GM21515 (cell line): ENCODE results near the gene MAGOH.

ENCODE experiments used
- ATAC-seq: cut with Tn5 transposase; IDR thresholded peaks from one replicate; pipeline ENCODE4 v1.9.1; 2021; ENCODE audit not compliant: unreplicated experiment

The MAGOH gene

DNA sequence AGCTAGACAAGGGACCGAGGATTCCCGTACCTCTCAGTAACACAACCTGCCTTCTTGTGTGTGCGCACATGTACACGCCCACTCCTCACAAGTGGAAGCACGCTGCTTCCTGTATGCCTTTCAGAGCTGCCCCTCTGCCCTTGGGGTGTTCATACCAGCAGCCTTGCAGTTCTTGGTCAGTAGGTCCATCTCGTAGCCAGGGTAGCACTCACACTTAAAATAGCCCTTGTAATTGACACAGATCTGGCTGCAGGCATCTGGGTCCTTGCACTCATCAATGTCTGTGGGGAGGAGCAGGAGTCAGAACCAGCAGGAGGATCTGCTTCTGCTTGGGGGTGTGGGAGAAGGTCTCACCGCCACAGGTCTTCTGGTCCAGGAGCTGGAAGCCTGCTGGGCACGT, 32.6 kb upstream of the MAGOH start:
- ATAC-seq = no peak

GRCh38 chr1:53270107-53270506, 31.8 kb upstream of the MAGOH start:
- no peak for ATAC-seq

GRCh38 chr1:53267761-53268160, 29.4 kb upstream of the MAGOH start:
- no peak for ATAC-seq

GRCh38 chr1:53266038-53266437, 27.7 kb upstream of the MAGOH start:
- no peak for ATAC-seq

- ATAC-seq = no peak
These were observed 27.3 kb upstream of the MAGOH start for GRCh38 chr1:53265581-53265980.

DNA sequence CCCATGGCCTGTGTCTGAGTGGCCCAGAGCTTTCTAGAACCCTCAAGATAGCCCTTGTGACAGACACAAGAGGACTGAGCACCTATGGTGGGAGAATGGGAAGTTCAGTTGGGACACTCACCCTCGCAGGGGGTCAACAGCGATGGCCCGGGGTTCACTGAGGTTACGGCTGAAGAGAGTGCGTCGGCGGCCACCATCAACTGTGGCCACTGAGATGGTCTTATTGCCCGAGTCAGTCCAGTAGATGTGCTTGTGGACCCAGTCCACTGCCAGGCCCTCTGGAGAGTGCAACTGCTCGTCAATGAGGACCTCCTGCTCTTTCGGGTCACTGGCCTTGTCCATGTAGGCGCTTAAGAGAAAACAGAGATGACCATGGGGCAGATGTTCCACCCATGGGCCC, 25.7 kb upstream of the MAGOH start:
- ATAC-seq = no peak

- no peak for ATAC-seq
These were observed 23.7 kb upstream of the MAGOH start for GRCh38 chr1:53262000-53262399.

- no peak for ATAC-seq
These were observed 22.4 kb upstream of the MAGOH start for GRCh38 chr1:53260631-53261247.

GRCh38 chr1:53259932-53260331, 21.6 kb upstream of the MAGOH start:
- ATAC-seq = no peak

DNA sequence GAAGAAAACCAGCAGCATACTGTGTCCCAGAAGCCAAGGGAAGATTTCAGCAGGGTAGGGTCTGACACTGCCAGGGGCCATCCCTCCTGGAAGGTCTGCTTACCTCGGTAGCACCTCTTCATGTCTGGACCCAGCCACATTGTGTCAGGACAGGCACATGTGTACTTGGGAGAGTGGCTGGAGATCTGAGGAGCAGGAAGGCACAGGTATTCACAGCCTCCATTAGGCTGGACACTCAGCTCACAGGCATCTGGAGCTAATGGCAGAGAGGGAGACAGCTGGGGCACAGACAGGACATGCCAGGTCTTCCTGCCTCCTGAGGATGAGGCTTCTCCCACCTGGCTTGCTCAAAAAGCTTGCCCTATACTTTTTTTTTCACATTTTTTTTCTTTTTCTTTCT, 19.9 kb upstream of the MAGOH start:
- ATAC-seq = no peak

- no peak for ATAC-seq
These were observed 19.2 kb upstream of the MAGOH start for GRCh38 chr1:53257454-53258081.

- no peak for ATAC-seq
These were observed 18.5 kb upstream of the MAGOH start for GRCh38 chr1:53256511-53257453.

- ATAC-seq = no peak
These were observed 16.7 kb upstream of the MAGOH start for GRCh38 chr1:53255031-53255430.

GRCh38 chr1:53254011-53254640, 15.8 kb upstream of the MAGOH start:
- no peak for ATAC-seq

DNA sequence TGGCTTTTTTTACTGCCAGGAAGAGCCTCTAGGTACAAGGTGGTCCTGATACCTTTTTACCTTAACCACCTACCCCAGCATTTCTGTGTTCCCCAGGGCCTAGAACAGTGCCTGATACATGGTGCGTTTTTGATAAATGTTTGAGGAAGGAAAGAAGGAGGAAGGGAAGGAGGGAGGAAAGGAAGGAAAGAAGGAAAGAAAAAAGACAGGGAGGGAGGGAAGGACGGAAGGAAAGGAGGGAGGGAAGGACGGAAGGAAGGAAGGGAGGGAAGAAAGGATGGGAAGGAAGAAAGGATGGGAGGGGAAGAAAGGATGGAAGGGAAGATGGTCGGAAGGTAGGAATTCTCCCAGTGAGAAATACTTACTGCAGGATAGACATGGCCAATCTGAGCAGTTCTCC, 12.0 kb upstream of the MAGOH start:
- no peak for ATAC-seq

DNA sequence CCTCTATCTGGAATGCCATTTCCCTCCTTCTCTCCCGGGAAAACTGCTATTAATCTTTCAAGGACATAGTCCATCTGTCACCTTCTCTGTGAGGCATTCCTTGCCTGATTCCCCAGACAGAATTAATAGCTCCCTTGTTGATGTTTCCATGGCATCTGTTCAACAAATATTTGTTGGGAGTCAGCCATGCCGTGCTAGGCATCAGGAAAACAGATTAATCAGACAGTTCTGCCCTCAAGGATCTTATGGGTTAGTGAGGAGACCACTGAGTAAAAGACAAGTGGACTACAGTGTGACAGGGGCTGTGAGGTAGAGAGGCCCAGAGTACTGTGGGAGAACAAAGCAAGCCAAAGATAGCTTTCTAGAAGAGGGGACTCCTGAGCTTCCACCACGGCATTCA, 11.4 kb upstream of the MAGOH start:
- ATAC-seq = no peak

DNA sequence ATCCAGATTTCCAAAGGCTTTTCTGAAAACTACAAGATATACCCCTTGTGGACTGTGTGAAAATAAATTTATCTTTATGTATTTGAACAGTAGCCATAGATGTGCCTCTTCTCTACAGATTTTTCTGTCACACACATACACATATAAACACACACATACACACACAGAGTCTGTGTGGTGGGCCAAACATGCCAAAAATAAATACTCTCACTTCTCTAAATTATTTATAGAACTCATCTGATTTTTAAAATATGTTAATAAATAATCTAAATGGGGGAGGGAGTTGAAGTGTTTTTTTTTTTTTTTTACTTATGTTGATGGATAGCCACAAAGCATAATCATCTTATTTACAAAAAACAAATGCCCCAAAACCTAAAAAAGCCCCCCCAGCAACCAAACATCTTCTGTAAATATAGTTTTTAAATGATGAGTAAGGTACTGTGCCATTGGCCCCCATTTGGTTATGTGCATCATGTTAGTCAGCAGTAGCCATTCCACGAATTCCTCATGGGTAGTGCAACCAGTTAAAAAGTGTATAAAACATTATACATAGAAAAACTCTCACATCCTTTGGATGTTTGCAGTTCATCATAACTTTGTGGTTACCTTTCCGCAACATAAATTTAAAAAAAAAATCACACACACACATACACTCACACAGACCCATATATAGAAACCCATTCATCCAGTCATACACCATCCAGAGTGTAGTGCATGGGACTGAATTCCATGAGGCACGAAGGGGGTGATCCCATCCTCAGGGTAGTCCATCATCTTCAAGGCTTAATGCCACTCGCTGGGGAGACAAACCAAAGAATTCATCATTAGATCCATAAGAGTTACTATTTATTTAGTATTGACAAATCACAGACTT, 8.2 kb upstream of the MAGOH start:
- no peak for ATAC-seq

DNA sequence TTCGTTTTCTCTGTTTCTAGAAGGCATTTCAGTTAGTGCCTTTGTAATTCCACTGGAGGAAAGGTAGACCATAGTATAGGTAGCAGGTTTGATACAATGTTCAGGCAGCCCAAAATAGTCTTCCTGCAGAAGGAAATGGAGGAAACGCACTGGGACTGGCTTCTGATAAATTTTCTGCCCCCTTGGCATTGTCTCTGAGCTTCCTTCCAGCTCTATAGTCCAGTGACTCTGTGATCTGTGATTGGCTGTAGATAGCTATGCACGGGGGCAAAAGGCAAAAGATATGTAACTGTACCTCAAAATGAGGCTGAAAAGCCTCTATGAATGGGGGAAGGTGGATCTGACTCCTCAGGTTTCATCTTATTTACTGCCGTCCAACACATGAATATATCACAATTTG, 5.8 kb upstream of the MAGOH start:
- ATAC-seq = no peak

- ATAC-seq = no peak
These were observed 4.1 kb upstream of the MAGOH start for GRCh38 chr1:53242381-53242780.

GRCh38 chr1:53241828-53242227, 3.5 kb upstream of the MAGOH start:
- ATAC-seq = no peak

- no peak for ATAC-seq
These were observed 680 bp downstream of the MAGOH start for GRCh38 chr1:53237638-53238037.
